Right cardiac atrium (tissue), 5 donors: ENCODE results near the gene AGBL3. TPM values are rescaled to one million over a fixed set of nuclear protein-coding genes. Genes with fewer than 3 reads are reported as not detected.

ENCODE experiments used
- ATAC-seq, 2 donors: fragments of 200-7000 bp; cut with Tn5 transposase; one replicate each; pipeline versions ENCODE4 v1.8.0 to v1.9.1; 2020; ENCODE audit warnings: moderate library complexity in 2 of 2, mild to moderate bottlenecking in 1 of 2
- DNase-seq, 3 donors: peaks; one replicate each; pipeline ENCODE4 v3.0.0-alpha.2; 2020
- H3K27ac ChIP-seq: one replicate; pipeline ENCODE4 v1.5.1; 2013; ENCODE audit warnings: mild to moderate bottlenecking, low read length, control low read depth, moderate library complexity
- H3K27me3 ChIP-seq: one replicate; pipeline ENCODE4 v1.6.1; 2013; ENCODE audit not compliant: control insufficient read depth, insufficient read depth
- H3K4me1 ChIP-seq: one replicate; pipeline ENCODE4 v1.6.1; 2013; ENCODE audit warnings: low read length; ENCODE audit not compliant: control insufficient read depth, insufficient read depth
- H3K4me3 ChIP-seq: one replicate; pipeline ENCODE4 v1.5.1; 2013; ENCODE audit warnings: low read length, control low read depth
- H3K9me3 ChIP-seq: one replicate; pipeline ENCODE4 v1.6.1; 2013; ENCODE audit warnings: low read length; ENCODE audit not compliant: control insufficient read depth
- WGBS: extraction: QIAGEN DNeasy Blood & Tissue Kit; methylation state at CpG from one replicate; pipeline ENCODE4 v1.1.7; 2013; 5-methylcytosine and 5-hydroxymethylcytosine counted together
- intact Hi-C, 4 donors: fragments of 100-400 bp; cut with DNase I; formaldehyde crosslinking; loops; one replicate each; pipeline versions ENCODE4 v1.11.0 to v1.14.0; 2022 to 2023
- polyA plus RNA-seq: library from polyadenylated mRNA; stranded (reverse); fragments of 200-250 nt; gene quantifications from one replicate; pipeline ENCODE4 v1.2.3, GENCODE V29; 2013
- total RNA-seq, 4 donors: library from RNA; stranded (reverse); fragmentation: NEBNext Ultra II Directional; extraction: Animal tissue kit (Norgen Biotek cat#: 25700); gene quantifications; one replicate each; pipeline ENCODE4 v1.2.1, GENCODE V29; 2021
- donor health status: healthy with polysubstance abuse.
- donor health status: DM: no; HTN: yes; CAD: no.
- donor health status: DM: no; HTN: no; CAD: no.
- donor health status: DM: no; HTN: yes; CAD: no; lungs with severe emphysema.
- donor health status: DM: yes; HTN: yes; CAD: no.

The AGBL3 gene
- total and polyA plus RNA-seq, 5 donors: 0.81 to 3.4 (median 1.8) TPM

- H3K4me1 ChIP-seq: peaks cover 30% of the 10 kb centered on the region
- H3K9me3 ChIP-seq: no peaks in the 10 kb centered on the region
- ATAC-seq (peak; percentile 46 to 77), DNase-seq (no peak)
- peak overlapping the region; percentile 93 for H3K27ac ChIP-seq
- H3K4me3 ChIP-seq: no peak overlapping the region
- 58% methylated on average over 5 of the region's 5 CpGs for WGBS
- H3K27me3 ChIP-seq: no peaks in the 10 kb centered on the region
- intact Hi-C loops: loop anchor here in 2 of 4 donors (10.0 kb wide), 3 partner anchors 165 to 475 kb away; partner anchors contain the start of gene AGBL3 (in 1 of the 2)
Observed at GRCh38 chr7:135160098-135160857, 174.0 kb downstream of the AGBL3 start.

- no peak overlapping the region for H3K4me3 ChIP-seq
- intact Hi-C loops: loop anchor here in 2 of 4 donors (10.0 kb wide), 3 partner anchors 166 to 476 kb away; partner anchors contain the start of gene AGBL3 (in 1 of the 2)
- ATAC-seq: peak in 1 of 2 donors; percentile 7
Observed at GRCh38 chr7:135160858-135161653, 174.7 kb downstream of the AGBL3 start.

GRCh38 chr7:135161669-135162068, 175.4 kb downstream of the AGBL3 start:
- ATAC-seq (no peak), DNase-seq (peak in 1 of 3 donors; percentile 58)
- intact Hi-C loops: loop anchor here in 2 of 4 donors (10.0 kb wide), 3 partner anchors 167 to 477 kb away; partner anchors contain the start of gene AGBL3 (in 1 of the 2)
- Histone ChIP-seq H3K9me3 (no peaks in the 10 kb centered on the region), H3K27me3 (no peaks in the 10 kb centered on the region), H3K27ac (peak overlapping the region; percentile 77), H3K4me1 (peaks cover 35% of the 10 kb centered on the region), H3K4me3 (no peak overlapping the region)
- 73% methylated on average over 6 of the region's 6 CpGs for WGBS

More at GRCh38 chr7:135160858-135161653, 174.7 kb downstream of the AGBL3 start:
- Histone ChIP-seq H3K4me1 (peaks cover 32% of the 10 kb centered on the region), H3K9me3 (no peaks in the 10 kb centered on the region), H3K27me3 (no peaks in the 10 kb centered on the region), H3K27ac (peak overlapping the region; percentile 93)
- WGBS: 60% methylated on average over 9 of the region's 9 CpGs
- DNase-seq: no peak

- intact Hi-C loops: loop anchor here in 2 of 4 donors (10.0 kb wide), 3 partner anchors 168 to 478 kb away; partner anchors contain the start of gene AGBL3 (in 1 of the 2)
- Histone ChIP-seq H3K27ac (no peak overlapping the region), H3K4me3 (no peak overlapping the region), H3K9me3 (no peaks in the 10 kb centered on the region), H3K4me1 (peaks cover 32% of the 10 kb centered on the region), H3K27me3 (no peaks in the 10 kb centered on the region)
- ATAC-seq (no peak), DNase-seq (no peak)
- 96% methylated on average over 2 of the region's 2 CpGs for WGBS
Observed at GRCh38 chr7:135162382-135163001, 176.2 kb downstream of the AGBL3 start.

GRCh38 chr7:135164357-135165061, 178.2 kb downstream of the AGBL3 start:
- Histone ChIP-seq H3K4me1 (peaks cover 30% of the 10 kb centered on the region), H3K4me3 (no peak overlapping the region), H3K27me3 (no peaks in the 10 kb centered on the region), H3K27ac (peak overlapping the region; percentile 19), H3K9me3 (no peaks in the 10 kb centered on the region)
- peak; percentile 42 to 67 (median 63) for DNase-seq
- ATAC-seq: peak in 1 of 2 donors; percentile 47
- intact Hi-C loops: loop anchor here in 3 of 4 donors (5.0 to 10.0 kb wide), 4 partner anchors 170 to 480 kb away; partner anchors contain the start of gene AGBL3 (in 2 of the 3)
- WGBS: 74% methylated on average over 18 of the region's 18 CpGs

- Histone ChIP-seq H3K4me3 (no peak overlapping the region), H3K9me3 (no peaks in the 10 kb centered on the region), H3K4me1 (peaks cover 26% of the 10 kb centered on the region), H3K27ac (peak overlapping the region; percentile 37), H3K27me3 (no peaks in the 10 kb centered on the region)
- DNase-seq: no peak
- no peak for ATAC-seq
- 78% methylated on average over 4 of the region's 4 CpGs for WGBS
- intact Hi-C loops: loop anchor here in 3 of 4 donors (5.0 to 10.0 kb wide), 4 partner anchors 171 to 481 kb away; partner anchors contain the start of gene AGBL3 (in 2 of the 3)
Observed at GRCh38 chr7:135165862-135166261, 179.6 kb downstream of the AGBL3 start.

- ATAC-seq (peak; percentile 3 to 35), DNase-seq (peak in 2 of 3 donors; percentile 76 to 83)
- intact Hi-C loops: loop anchor here in 3 of 4 donors (5.0 to 10.0 kb wide), 4 partner anchors 172 to 482 kb away; partner anchors contain the start of gene AGBL3 (in 2 of the 3)
- Histone ChIP-seq H3K4me1 (peaks cover 24% of the 10 kb centered on the region), H3K9me3 (no peaks in the 10 kb centered on the region), H3K27ac (peak overlapping the region; percentile 37), H3K27me3 (no peaks in the 10 kb centered on the region), H3K4me3 (no peak overlapping the region)
- 59% methylated on average over 18 of the region's 18 CpGs for WGBS
Observed at GRCh38 chr7:135166338-135166990, 180.2 kb downstream of the AGBL3 start.

- WGBS: 73% methylated on average over 12 of the region's 12 CpGs
- intact Hi-C loops: loop anchor here in 3 of 4 donors (5.0 to 10.0 kb wide), 4 partner anchors 173 to 483 kb away; partner anchors contain the start of gene AGBL3 (in 2 of the 3)
Observed at GRCh38 chr7:135167365-135167917, 181.1 kb downstream of the AGBL3 start.

GRCh38 chr7:135168001-135168400, 181.7 kb downstream of the AGBL3 start:
- intact Hi-C loops: loop anchor here in 3 of 4 donors (5.0 to 10.0 kb wide), 4 partner anchors 173 to 483 kb away; partner anchors contain the start of gene AGBL3 (in 2 of the 3)
- WGBS: 46% methylated on average over 9 of the region's 9 CpGs
- DNase-seq: peak in 2 of 3 donors; percentile 66 to 72
- peak overlapping the region; percentile 5 for H3K27ac ChIP-seq
- peaks cover 24% of the 10 kb centered on the region for H3K4me1 ChIP-seq
- no peak for ATAC-seq
- no peak overlapping the region for H3K4me3 ChIP-seq
- H3K9me3 ChIP-seq: no peaks in the 10 kb centered on the region
- H3K27me3 ChIP-seq: no peaks in the 10 kb centered on the region

More at GRCh38 chr7:135167365-135167917, 181.1 kb downstream of the AGBL3 start:
- ATAC-seq: no peak
- Histone ChIP-seq H3K27me3 (no peaks in the 10 kb centered on the region), H3K4me3 (no peak overlapping the region), H3K9me3 (no peaks in the 10 kb centered on the region), H3K4me1 (peaks cover 24% of the 10 kb centered on the region), H3K27ac (peak overlapping the region; percentile 37)
- DNase-seq: no peak
